Large intestine (tissue), 3 donors: ENCODE data around the gene ITGAV. TPM values are rescaled to one million over a fixed set of nuclear protein-coding genes. Genes with fewer than 3 reads are reported as not detected.

ENCODE experiments used
- DNase-seq, 2 donors: peaks; one replicate each; pipeline versions ENCODE4 v3.0.0 to v3.0.0-alpha.2; 2013
- H3K27ac ChIP-seq: one replicate; pipeline ENCODE4 v1.5.1; 2013; ENCODE audit warnings: low read length
- H3K27me3 ChIP-seq: 2 replicates; pipeline ENCODE4 v1.6.1; 2013; ENCODE audit warnings: low read length; ENCODE audit not compliant: control insufficient read depth, insufficient read depth
- H3K36me3 ChIP-seq: 2 replicates; pipeline ENCODE4 v1.6.1; 2013; ENCODE audit warnings: low read length; ENCODE audit not compliant: control insufficient read depth, insufficient read depth
- H3K4me1 ChIP-seq: one replicate; pipeline ENCODE4 v1.6.1; 2013; ENCODE audit warnings: low read length; ENCODE audit not compliant: control insufficient read depth, insufficient read depth
- H3K4me3 ChIP-seq: one replicate; pipeline ENCODE4 v1.5.1; 2013; ENCODE audit warnings: low read length
- H3K9me3 ChIP-seq: one replicate; pipeline ENCODE4 v1.6.1; 2013; ENCODE audit warnings: mild to moderate bottlenecking, low read depth, low read length, moderate library complexity; ENCODE audit not compliant: control insufficient read depth
- WGBS: methylation state at CpG from one replicate; pipeline ENCODE4 v1.1.5; 2013; ENCODE audit warnings: low lambda C conversion rate; ENCODE audit not compliant: insufficient coverage; 5-methylcytosine and 5-hydroxymethylcytosine counted together
- polyA plus RNA-seq: library from polyadenylated mRNA; unstranded; fragments of 120-200 nt; gene quantifications from one replicate; pipeline ENCODE4 v1.2.1, GENCODE V29; 2013

The ITGAV gene
- polyA plus RNA-seq, 1 donor = 46.4 TPM

DNA sequence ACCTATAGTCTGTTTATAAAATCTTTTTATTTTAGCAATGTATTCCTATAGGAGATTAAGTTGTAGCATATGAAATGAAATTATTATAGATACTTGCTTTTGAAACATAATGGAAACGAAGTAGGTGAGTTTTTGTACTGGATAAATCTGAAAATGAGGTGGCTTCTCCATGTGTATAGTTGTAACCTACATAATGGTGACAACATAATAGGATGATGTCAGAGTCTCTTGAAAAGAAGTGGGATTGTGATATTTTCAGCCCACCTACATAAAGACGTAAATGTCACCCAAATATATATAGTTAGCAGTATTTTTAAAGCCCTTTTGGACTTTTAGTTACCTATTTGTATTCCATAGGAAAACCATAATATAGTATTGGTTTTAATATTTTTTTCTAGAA is 138.8 kb downstream of the ITGAV start:
- DNase-seq = no peak
- WGBS = 86% methylated on average over 1 of the region's 2 CpGs
- H3K27me3 ChIP-seq = no peaks in the 10 kb centered on the region
- no peaks in the 10 kb centered on the region for H3K36me3 ChIP-seq
- H3K9me3 ChIP-seq = peaks cover 3% of the 10 kb centered on the region
- no peak overlapping the region for H3K4me3 ChIP-seq
- H3K4me1 ChIP-seq = no peaks in the 10 kb centered on the region
- no peak overlapping the region for H3K27ac ChIP-seq

Other genes starting within 250 kb of the ITGAV start
- gene ZC3H15, start 103.8 kb upstream of the ITGAV start, polyA plus RNA-seq = 87.7 TPM
- 7.4 TPM for gene FAM171B, start 104.0 kb downstream of the ITGAV start, polyA plus RNA-seq